K562 (cell line): ENCODE measurements around the gene GLIS1. TPM values are rescaled to one million over a fixed set of nuclear protein-coding genes. Genes with fewer than 3 reads are reported as not detected.

Source experiments
- ATAC-seq: fragments of 200-7000 bp; cut with Tn5 transposase; 3 replicates; pipeline ENCODE4 v1.9.1; 2020; ENCODE audit warnings: moderate library complexity
- BruUV-seq: library from RNA; stranded (reverse); fragments of 400-500 nt; replicated peaks from 2 replicates; lab custom pipeline; 2021; lab: Mats Ljungman, UMichigan
- CTCF ChIA-PET: fragments of 300-600 bp; formaldehyde crosslinking; extraction: SDS; loops from one replicate; lab custom pipeline; 2021; ENCODE audit warnings: low intra/inter-chr PET ratio; lab: Yijun Ruan, JAX
- POLR2A ChIA-PET: fragments of 300-600, 350-650 bp; sonication (Branson Sonifier 250); formaldehyde crosslinking; extraction: SDS; loops from one replicate; lab custom pipeline; 2021; ENCODE audit warnings: antibody characterized with exemption, inconsistent platforms; lab: Yijun Ruan, JAX
- DNase-seq, 4 experiments: peaks; one replicate each; pipeline versions ENCODE4 v3.0.0 to v3.0.0-alpha.2; 2011 to 2018; ENCODE audit warnings: low spot score in 3 of 4, mixed read lengths in 3 of 4; ENCODE audit errors: extremely low read depth in 1 of 4
- FAIRE-seq: peaks from 2 replicates; lab custom pipeline; 2011; peaks lifted over from hg19 to GRCh38; lab: Jason Lieb, UNC
- H2AFZ ChIP-seq: 2 replicates; pipeline ENCODE4 v1.6.0; 2011; ENCODE audit warnings: low read depth, low read length, control low read depth, inconsistent platforms
- H3K27ac ChIP-seq: fragments of 200-600 bp; 3 replicates; pipeline ENCODE4 v1.8.0; 2011; ENCODE audit warnings: low read depth, mild to moderate bottlenecking, control low read depth, inconsistent platforms, low read length, moderate library complexity, mixed read lengths; ENCODE audit errors: extremely low read depth
- H3K27me3 ChIP-seq, 2 experiments: fragments of 300-600 bp in 1 of 2; 2 replicates in 1 of 2; 3 replicates in 1 of 2; pipeline versions ENCODE4 v1.6.0 to v1.8.0; 2011; ENCODE audit warnings: inconsistent platforms in 2 of 2, low read length in 2 of 2, mild to moderate bottlenecking in 1 of 2, mixed read lengths in 1 of 2, moderate library complexity in 1 of 2; ENCODE audit not compliant: control insufficient read depth in 2 of 2, insufficient read depth in 2 of 2
- H3K36me3 ChIP-seq: fragments of 300-600 bp; 3 replicates; pipeline ENCODE4 v1.8.0; 2011; ENCODE audit warnings: mild to moderate bottlenecking, low read length, inconsistent platforms; ENCODE audit not compliant: control insufficient read depth, insufficient read depth
- H3K4me1 ChIP-seq, 2 experiments: fragments of 200-600 bp in 1 of 2; replicated peaks in 1 of 2; 2 replicates in 1 of 2; 3 replicates in 1 of 2; pipeline versions ENCODE4 v1.5.1 to v1.8.0; 2011; ENCODE audit warnings: inconsistent platforms in 2 of 2, low read length in 2 of 2, mild to moderate bottlenecking in 1 of 2, mixed read lengths in 1 of 2, moderate library complexity in 1 of 2; ENCODE audit not compliant: control insufficient read depth in 2 of 2, insufficient read depth in 2 of 2
- H3K4me2 ChIP-seq: 2 replicates; pipeline ENCODE4 v1.6.1; 2011; ENCODE audit warnings: low read length, control low read depth, inconsistent platforms, mixed read lengths; ENCODE audit not compliant: insufficient read depth
- H3K4me3 ChIP-seq: fragments of 200-600 bp; sonication (generic), shearing (Covaris generic); 2 replicates; pipeline ENCODE4 v1.5.1; 2016; ENCODE audit warnings: control low read depth, inconsistent platforms
- H3K79me2 ChIP-seq: fragments of 200-600 bp; 3 replicates; pipeline ENCODE4 v1.8.0; 2011; ENCODE audit warnings: low read length, inconsistent platforms; ENCODE audit not compliant: control insufficient read depth, insufficient read depth
- H3K9ac ChIP-seq, 2 experiments: 2 replicates each; pipeline versions ENCODE4 v1.6.0 to v1.6.1; 2011; ENCODE audit warnings: low read depth in 2 of 2, low read length in 2 of 2, control low read depth in 1 of 2, inconsistent platforms in 1 of 2, mild to moderate bottlenecking in 1 of 2, mixed read lengths in 1 of 2; ENCODE audit not compliant: insufficient read depth in 1 of 2
- H3K9me1 ChIP-seq: one replicate; pipeline ENCODE4 v1.6.0; 2011; ENCODE audit warnings: inconsistent platforms, mild to moderate bottlenecking, low read length, moderate library complexity; ENCODE audit not compliant: control insufficient read depth, insufficient read depth
- H3K9me3 ChIP-seq: replicated peaks from 2 replicates; pipeline ENCODE4 v1.5.1; 2011; ENCODE audit warnings: low read depth, low read length, inconsistent platforms; ENCODE audit not compliant: control insufficient read depth, insufficient read depth
- H4K20me1 ChIP-seq: replicated peaks from 2 replicates; pipeline ENCODE4 v1.6.1; 2011; ENCODE audit warnings: low read length, inconsistent platforms, mixed read lengths; ENCODE audit not compliant: control insufficient read depth, insufficient read depth
- E2F3 ChIP-seq: fragments of 250-450 bp; sonication (Bioruptor Pico); IDR thresholded peaks from 2 replicates; pipeline ENCODE4 v1.4.0; 2020; ENCODE audit warnings: mild to moderate bottlenecking
- HDAC2 ChIP-seq: fragments of 450-650 bp; IDR thresholded peaks from 2 replicates; pipeline ENCODE4 v1.6.1; 2016; ENCODE audit warnings: mild to moderate bottlenecking
- MIER1 ChIP-seq: fragments of 450-650 bp; IDR thresholded peaks from 2 replicates; pipeline ENCODE4 v1.6.1; 2016; ENCODE audit warnings: antibody characterized with exemption, mild to moderate bottlenecking, low read depth
- NFE2L1 ChIP-seq: fragments of 450-650 bp; IDR thresholded peaks from 2 replicates; pipeline ENCODE4 v1.6.1; 2016; ENCODE audit warnings: missing genetic modification characterization, low read depth, mild to moderate bottlenecking, missing compliant biosample characterization, moderate library complexity, borderline replicate concordance
- SAFB ChIP-seq: fragments of 200-400 bp; formaldehyde crosslinking; IDR thresholded peaks from 2 replicates; pipeline ENCODE4 v1.6.1; 2017; ENCODE audit warnings: low read depth, low read length, borderline replicate concordance
- ZNF274 ChIP-seq: IDR thresholded peaks from 2 replicates; pipeline ENCODE4 v1.6.1; 2011; ENCODE audit warnings: low read depth, mild to moderate bottlenecking, low read length, moderate library complexity, borderline replicate concordance
- ZNF830 ChIP-seq: fragments of 250-450 bp; sonication (Bioruptor Pico); IDR thresholded peaks from 2 replicates; pipeline ENCODE4 v1.5.0; 2021; ENCODE audit warnings: mild to moderate bottlenecking
- WGBS: fragments of 100-300 bp; shearing (Covaris generic); methylation state at CpG from one replicate; pipeline ENCODE4 v1.1.6; 2016; ENCODE audit warnings: low coverage, mixed read lengths; ENCODE audit not compliant: insufficient coverage; ENCODE audit errors: missing lambda C conversion rate; 5-methylcytosine and 5-hydroxymethylcytosine counted together
- in situ Hi-C: fragments of 300-500 bp; cut with MboI; formaldehyde crosslinking; loops from 4 replicates; pipeline ENCODE4 v1.15.0; 2018; ENCODE audit warnings: inconsistent platforms, mixed read lengths
- intact Hi-C: fragments of 100-400 bp; cut with micrococcal nuclease; formaldehyde crosslinking; loops from 2 replicates; pipeline ENCODE4 v1.14.2; 2022
- polyA plus RNA-seq, 8 experiments: library from polyadenylated mRNA; depleted of rRNA in 4 of 8; stranded (reverse) in 5 of 8; unstranded in 3 of 8; fragments of >200 nt; fragmentation: Nextera tagmentation in 2 of 8; fragmentation: Illumina TruSeq in 1 of 8; extraction: Ambion mirVana in 2 of 8; extraction: Trizol in 1 of 8; gene quantifications; 2 replicates each; pipeline versions ENCODE4 v1.2.1 to v1.2.3, GENCODE V29; 2011 to 2014; ENCODE audit warnings: inconsistent platforms in 1 of 8, missing spikeins in 1 of 8
- total RNA-seq, 7 experiments: library from RNA; depleted of rRNA in 6 of 7; stranded (reverse); fragments of >200 nt in 6 of 7; fragmentation: Illumina TruSeq in 2 of 7; extraction: Trizol in 2 of 7; gene quantifications; 2 replicates each; pipeline versions ENCODE4 v1.2.1 to v1.2.3, GENCODE V29; 2011 to 2021; ENCODE audit warnings: low replicate concordance in 1 of 7
- TF ChIP-seq, protein P1 (sequence below): sonication (generic); formaldehyde crosslinking; IDR thresholded peaks from 2 replicates; pipeline ENCODE4 v1.8.0; 2022; ENCODE audit warnings: mild to moderate bottlenecking, missing genetic modification reagents, borderline replicate concordance
- TF ChIP-seq, protein P2 (sequence below): fragments of 250-450 bp; sonication (Bioruptor Pico); IDR thresholded peaks from 2 replicates; pipeline ENCODE4 v1.5.1; 2021; ENCODE audit warnings: mild to moderate bottlenecking
- TF ChIP-seq, protein P3 (sequence below): fragments of 250-450 bp; sonication (Bioruptor Pico); IDR thresholded peaks from 2 replicates; pipeline ENCODE4 v1.5.0; 2022; ENCODE audit warnings: mild to moderate bottlenecking
- TF ChIP-seq, protein P4 (sequence below): fragments of 250-450 bp; sonication (Bioruptor Pico); IDR thresholded peaks from 2 replicates; pipeline ENCODE4 v1.5.0; 2020; ENCODE audit warnings: mild to moderate bottlenecking

GLIS1 gene
- total and polyA plus RNA-seq, 9 of the 15 experiments (the other 6 are each of a cell fraction or from before 2014, with no cell fraction given) = not detected

DNA sequence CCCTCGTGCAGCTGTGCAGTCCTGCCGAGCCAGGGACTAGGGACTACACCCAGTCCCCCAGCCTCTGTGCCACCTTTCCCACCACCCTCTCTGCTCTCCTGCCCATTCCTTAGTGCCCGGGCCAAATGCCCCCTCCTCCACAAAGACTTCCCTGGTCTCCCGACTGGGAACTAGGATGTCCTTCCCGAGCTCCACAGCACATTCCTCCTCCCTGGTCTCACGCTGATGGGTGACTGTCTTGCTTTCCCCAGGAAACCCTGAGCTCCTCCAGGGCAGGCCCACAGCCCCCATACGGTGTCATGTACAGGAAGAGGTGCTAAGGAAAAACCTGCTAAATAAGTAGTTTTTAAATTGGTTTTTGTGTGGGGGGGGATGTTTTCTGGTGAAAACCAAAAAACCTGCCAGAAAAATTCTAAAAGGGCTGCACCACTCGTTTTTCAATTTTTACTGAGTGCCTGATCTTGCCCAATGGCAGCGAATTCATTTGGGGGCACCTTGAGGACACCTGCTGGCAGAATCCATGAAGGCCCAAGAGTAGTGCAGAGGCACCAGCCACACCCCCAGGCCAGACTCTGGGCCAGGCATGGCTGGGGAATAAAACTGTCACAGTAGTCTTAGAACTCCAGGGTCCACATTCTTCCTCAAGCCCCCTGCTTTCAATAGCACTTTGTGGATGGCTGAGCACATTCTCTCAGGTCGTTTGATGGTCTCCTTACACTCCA lies 50.4 kb downstream of the GLIS1 start:
- H3K9me3 ChIP-seq = no peaks in the 10 kb centered on the region
- no TSS peak for BruUV-seq
- no peak for ATAC-seq
- H3K36me3 ChIP-seq = no peaks in the 10 kb centered on the region
- peak in 2 of 4 experiments; percentile 50 to 56 for DNase-seq
- ChIA-PET CTCF (interaction anchor here (0.6 kb wide), 1 partner anchor 443 kb away, joined by 3 read pairs; no protein-coding TSS in a partner anchor), POLR2A (interaction anchor here (0.6 to 1.1 kb wide), 2 partner anchors 23 to 310 kb away, joined by 3 read pairs; no protein-coding TSS in a partner anchor)
- peaks cover 30% of the 10 kb centered on the region for H4K20me1 ChIP-seq
- FAIRE-seq = no peak
- in situ Hi-C loops (no loop called here), intact Hi-C loops (no loop called here)
- WGBS = under 1% methylated on average over 9 of the region's 10 CpGs
- no peak overlapping the region for H3K9ac ChIP-seq
- no peak overlapping the region for H2AFZ ChIP-seq
- no peaks in the 10 kb centered on the region for H3K79me2 ChIP-seq
- no peak overlapping the region for H3K4me2 ChIP-seq
- H3K9me1 ChIP-seq = no peaks in the 10 kb centered on the region
- TF ChIP-seq E2F3 (no peak), ZNF274 (no peak), ZNF830 (CRISPR knock-in tag) (no peak), NFE2L1 (tag) (no peak), SAFB (no peak), HDAC2 (no peak), MIER1 (no peak)
- TF ChIP-seq, protein P1, sequence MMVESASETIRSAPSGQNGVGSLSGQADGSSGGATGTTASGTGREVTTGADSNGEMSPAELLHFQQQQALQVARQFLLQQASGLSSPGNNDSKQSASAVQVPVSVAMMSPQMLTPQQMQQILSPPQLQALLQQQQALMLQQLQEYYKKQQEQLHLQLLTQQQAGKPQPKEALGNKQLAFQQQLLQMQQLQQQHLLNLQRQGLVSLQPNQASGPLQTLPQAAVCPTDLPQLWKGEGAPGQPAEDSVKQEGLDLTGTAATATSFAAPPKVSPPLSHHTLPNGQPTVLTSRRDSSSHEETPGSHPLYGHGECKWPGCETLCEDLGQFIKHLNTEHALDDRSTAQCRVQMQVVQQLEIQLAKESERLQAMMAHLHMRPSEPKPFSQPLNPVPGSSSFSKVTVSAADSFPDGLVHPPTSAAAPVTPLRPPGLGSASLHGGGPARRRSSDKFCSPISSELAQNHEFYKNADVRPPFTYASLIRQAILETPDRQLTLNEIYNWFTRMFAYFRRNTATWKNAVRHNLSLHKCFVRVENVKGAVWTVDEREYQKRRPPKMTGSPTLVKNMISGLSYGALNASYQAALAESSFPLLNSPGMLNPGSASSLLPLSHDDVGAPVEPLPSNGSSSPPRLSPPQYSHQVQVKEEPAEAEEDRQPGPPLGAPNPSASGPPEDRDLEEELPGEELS (CRISPR knock-in tag) = no peak
- TF ChIP-seq, protein P2, sequence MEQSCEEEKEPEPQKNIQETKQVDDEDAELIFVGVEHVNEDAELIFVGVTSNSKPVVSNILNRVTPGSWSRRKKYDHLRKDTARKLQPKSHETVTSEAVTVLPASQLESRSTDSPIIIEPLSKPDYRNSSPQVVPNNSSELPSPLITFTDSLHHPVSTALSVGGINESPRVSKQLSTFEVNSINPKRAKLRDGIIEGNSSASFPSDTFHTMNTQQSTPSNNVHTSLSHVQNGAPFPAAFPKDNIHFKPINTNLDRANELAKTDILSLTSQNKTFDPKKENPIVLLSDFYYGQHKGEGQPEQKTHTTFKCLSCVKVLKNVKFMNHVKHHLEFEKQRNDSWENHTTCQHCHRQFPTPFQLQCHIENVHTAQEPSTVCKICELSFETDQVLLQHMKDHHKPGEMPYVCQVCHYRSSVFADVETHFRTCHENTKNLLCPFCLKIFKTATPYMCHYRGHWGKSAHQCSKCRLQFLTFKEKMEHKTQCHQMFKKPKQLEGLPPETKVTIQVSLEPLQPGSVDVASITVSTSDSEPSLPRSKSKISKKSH (CRISPR knock-in tag) = no peak
- TF ChIP-seq, protein P3, sequence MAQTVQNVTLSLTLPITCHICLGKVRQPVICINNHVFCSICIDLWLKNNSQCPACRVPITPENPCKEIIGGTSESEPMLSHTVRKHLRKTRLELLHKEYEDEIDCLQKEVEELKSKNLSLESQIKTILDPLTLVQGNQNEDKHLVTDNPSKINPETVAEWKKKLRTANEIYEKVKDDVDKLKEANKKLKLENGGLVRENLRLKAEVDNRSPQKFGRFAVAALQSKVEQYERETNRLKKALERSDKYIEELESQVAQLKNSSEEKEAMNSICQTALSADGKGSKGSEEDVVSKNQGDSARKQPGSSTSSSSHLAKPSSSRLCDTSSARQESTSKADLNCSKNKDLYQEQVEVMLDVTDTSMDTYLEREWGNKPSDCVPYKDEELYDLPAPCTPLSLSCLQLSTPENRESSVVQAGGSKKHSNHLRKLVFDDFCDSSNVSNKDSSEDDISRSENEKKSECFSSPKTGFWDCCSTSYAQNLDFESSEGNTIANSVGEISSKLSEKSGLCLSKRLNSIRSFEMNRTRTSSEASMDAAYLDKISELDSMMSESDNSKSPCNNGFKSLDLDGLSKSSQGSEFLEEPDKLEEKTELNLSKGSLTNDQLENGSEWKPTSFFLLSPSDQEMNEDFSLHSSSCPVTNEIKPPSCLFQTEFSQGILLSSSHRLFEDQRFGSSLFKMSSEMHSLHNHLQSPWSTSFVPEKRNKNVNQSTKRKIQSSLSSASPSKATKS (CRISPR knock-in tag) = no peak
- TF ChIP-seq, protein P4, sequence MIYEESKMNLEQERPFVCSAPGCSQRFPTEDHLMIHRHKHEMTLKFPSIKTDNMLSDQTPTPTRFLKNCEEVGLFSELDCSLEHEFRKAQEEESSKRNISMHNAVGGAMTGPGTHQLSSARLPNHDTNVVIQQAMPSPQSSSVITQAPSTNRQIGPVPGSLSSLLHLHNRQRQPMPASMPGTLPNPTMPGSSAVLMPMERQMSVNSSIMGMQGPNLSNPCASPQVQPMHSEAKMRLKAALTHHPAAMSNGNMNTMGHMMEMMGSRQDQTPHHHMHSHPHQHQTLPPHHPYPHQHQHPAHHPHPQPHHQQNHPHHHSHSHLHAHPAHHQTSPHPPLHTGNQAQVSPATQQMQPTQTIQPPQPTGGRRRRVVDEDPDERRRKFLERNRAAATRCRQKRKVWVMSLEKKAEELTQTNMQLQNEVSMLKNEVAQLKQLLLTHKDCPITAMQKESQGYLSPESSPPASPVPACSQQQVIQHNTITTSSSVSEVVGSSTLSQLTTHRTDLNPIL = no peak
- H3K27ac ChIP-seq = no peak overlapping the region
- no peak overlapping the region for H3K4me3 ChIP-seq
- peaks cover 2 to 19% of the 10 kb centered on the region in 2 experiments; a peak in 2 of 5 replicates for H3K4me1 ChIP-seq
- peaks cover 63 to 96% of the 10 kb centered on the region in 2 experiments for H3K27me3 ChIP-seq
